ENCODE data around the gene MAFG. TPM values are rescaled to one million over a fixed set of nuclear protein-coding genes. Genes with fewer than 3 reads are reported as not detected.

Gene MAFG
- polyA plus RNA-seq, 1 of the 3 experiments (the other 2 are of a cell fraction) = 38.7 TPM

- TF ChIP-seq MEF2A (IDR thresholded peaks at IDR 0.05; ENCODE audit: borderline replicate concordance, low read depth) (no peak), NFIC (IDR thresholded peaks at IDR 0.05; ENCODE audit: borderline replicate concordance) (no peak)
Measured at GRCh38 chr17:81927152-81927652, 333 bp downstream of the MAFG start (continued).

GRCh38 chr17:81926451-81927151 is 934 bp downstream of the MAFG start:
- CTCF ChIA-PET = interaction anchor here (1.1 to 11.7 kb wide), 10 partner anchors 10 to 104 kb away, joined by 3 to 107 read pairs (median 22); partner anchors contain the start of genes ALYREF, ANAPC11, ARHGDIA and ASPSCR1
- H4K20me1 ChIP-seq (ENCODE audit: insufficient read depth) = peaks cover 43% of the 10 kb centered on the region

More at GRCh38 chr17:81926451-81927151, 934 bp downstream of the MAFG start:
- peak; percentile 85 for DNase-seq
- no peaks in the 10 kb centered on the region for H3K9me2 ChIP-seq
- TF ChIP-seq FOXJ3 (CRISPR knock-in tag; IDR thresholded peaks at IDR 0.05) = no peak
- no peak for TF ChIP-seq RXRA (IDR thresholded peaks at IDR 0.05; ENCODE audit: borderline replicate concordance, low read depth)
- no peak for TF ChIP-seq RCOR1 (IDR thresholded peaks at IDR 0.05; ENCODE audit: low read length)
- TF ChIP-seq USF1 (IDR thresholded peaks at IDR 0.05; ENCODE audit: borderline replicate concordance, low read depth) = no peak
- TF ChIP-seq USF2 (IDR thresholded peaks at IDR 0.05; ENCODE audit: borderline replicate concordance, low read depth, low read length) = no peak
- TF ChIP-seq MAX (IDR thresholded peaks at IDR 0.05; ENCODE audit: low read depth) = peak; percentile 68; the same call in 1 of the 2 replicates
- peak; percentile 58; the same call in 1 of the 2 replicates for TF ChIP-seq POLR2AphosphoS5 (IDR thresholded peaks at IDR 0.05; ENCODE audit: low read depth, low read length)
- TF ChIP-seq EP300 (IDR thresholded peaks at IDR 0.05; ENCODE audit: borderline replicate concordance in 1 of 2, low read depth in 1 of 2, low read length in 1 of 2) = no peak
- 0 out of 2 replicates have a peak, but pooled peaks have one; percentile 17 for TF ChIP-seq GABPA (IDR thresholded peaks at IDR 0.05; ENCODE audit: low read depth)
- TF ChIP-seq YY1 (IDR thresholded peaks at IDR 0.05; ENCODE audit: low read depth) = no peak
- no peak for TF ChIP-seq NRF1 (IDR thresholded peaks at IDR 0.05; ENCODE audit: low read depth, low read length)
- peak; percentile 53; the same call in 1 of the 2 replicates for TF ChIP-seq MXI1 (IDR thresholded peaks at IDR 0.05; ENCODE audit: low read depth, low read length)
- TF ChIP-seq NFIC (IDR thresholded peaks at IDR 0.05; ENCODE audit: borderline replicate concordance) = no peak
- peaks cover 13% of the 10 kb centered on the region for H3F3A ChIP-seq (replicated peaks; ENCODE audit: insufficient read depth)
- peak overlapping the region; percentile 72 to 85 for H3K27ac ChIP-seq (ENCODE audit: low read depth in 2 of 2, low read length in 1 of 2)
- no peaks in the 10 kb centered on the region for H3K9me3 ChIP-seq
- no peak overlapping the region for H2AFZ ChIP-seq (ENCODE audit: low read depth)
- H3K9ac ChIP-seq = peak overlapping the region; percentile 91
- no peaks in the 10 kb centered on the region for H3K27me3 ChIP-seq (ENCODE audit: insufficient read depth)
- WGBS (ENCODE audit: low lambda C conversion rate) = 2% methylated on average over 43 of the region's 46 CpGs
- H3K4me1 ChIP-seq (ENCODE audit: control insufficient read depth in 1 of 2, insufficient read depth in 2 of 2, low read depth in 1 of 2, low read length in 1 of 2) = peaks cover 20 to 31% of the 10 kb centered on the region in 2 experiments; a peak in 2 of 4 replicates
- peaks cover 55% of the 10 kb centered on the region for H3K79me2 ChIP-seq (ENCODE audit: insufficient read depth)
- POLR2A ChIA-PET = interaction anchor here (0.6 to 5.0 kb wide), 10 partner anchors 9 to 1429 kb away, joined by 3 to 34 read pairs (median 4); partner anchors contain the start of genes ALYREF, ANAPC11, FASN and NPB
- H3K4me2 ChIP-seq = peak overlapping the region; percentile 87
- H3K36me3 ChIP-seq (replicated peaks in 1 of 2; ENCODE audit: control insufficient read depth in 1 of 2, insufficient read depth in 2 of 2, low read length in 1 of 2) = peaks cover 3 to 12% of the 10 kb centered on the region in 2 experiments
- peak overlapping the region; percentile 70 to 92 for H3K4me3 ChIP-seq (ENCODE audit: low read depth in 2 of 2, low read length in 1 of 2)
